22Rv1 (cell line): ENCODE data around the gene F12.

Source experiments
- H3K27ac ChIP-seq: fragments of 450-650 bp; 2 replicates; pipeline ENCODE4 v1.5.1; 2017
- CTCF ChIP-seq: fragments of 450-650 bp; IDR thresholded peaks from 2 replicates; pipeline ENCODE4 v1.5.1; 2017; ENCODE audit warnings: mild to moderate bottlenecking
- ZFX ChIP-seq: fragments of 450-650 bp; IDR thresholded peaks from 2 replicates; pipeline ENCODE4 v1.6.1; 2017; ENCODE audit warnings: antibody characterized with exemption, borderline replicate concordance

The F12 gene

DNA sequence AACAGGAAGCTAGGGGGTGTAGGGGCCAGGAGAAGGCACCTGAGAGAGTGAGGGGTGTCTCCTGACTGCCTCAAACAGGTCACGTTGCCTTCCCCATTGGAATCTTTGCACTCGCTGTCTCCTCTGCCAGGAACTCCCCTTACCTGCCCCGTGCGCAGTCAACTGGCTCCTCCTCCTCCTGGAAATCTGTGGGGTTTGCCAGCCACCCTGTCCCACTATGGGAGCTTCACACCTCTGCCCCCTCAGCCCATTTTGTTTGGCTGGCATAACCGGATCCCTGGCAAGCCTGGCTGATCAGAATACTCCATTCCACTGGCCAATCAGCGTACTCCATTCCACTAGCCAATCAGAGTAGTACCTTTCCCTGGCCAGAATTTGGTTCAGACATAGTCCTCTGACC, 35.6 kb downstream of the F12 start:
- peak overlapping the region; percentile 15; the same call in 1 of the 2 replicates for H3K27ac ChIP-seq

DNA sequence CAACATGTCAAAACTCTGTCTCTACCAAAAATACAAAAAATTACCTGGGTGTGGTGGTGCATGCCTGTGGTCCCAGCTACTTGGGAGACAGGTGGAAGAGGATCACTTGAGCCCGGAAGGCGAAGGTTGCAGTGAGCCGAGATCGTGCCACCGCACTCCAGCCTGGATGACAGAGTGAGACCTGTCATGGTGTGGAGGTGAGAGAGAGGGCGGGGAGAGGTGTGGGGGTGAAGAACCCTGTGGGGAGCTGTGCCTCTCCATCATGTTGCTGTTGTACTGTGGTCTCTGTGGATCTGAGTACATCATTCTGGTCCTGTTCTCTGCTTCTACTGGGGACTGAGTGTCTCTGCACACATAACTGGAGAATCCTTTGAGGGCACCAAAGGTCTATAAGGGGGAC, 36.5 kb downstream of the F12 start:
- no peak overlapping the region for H3K27ac ChIP-seq
- TF ChIP-seq ZFX = no peak

More for the DNA sequence above, 35.6 kb downstream of the F12 start:
- no peak for TF ChIP-seq CTCF
- no peak for TF ChIP-seq ZFX

- no peak overlapping the region for H3K27ac ChIP-seq
- TF ChIP-seq CTCF (no peak), ZFX (no peak)
Observed at GRCh38 chr5:177372034-177372896, 37.1 kb downstream of the F12 start.

GRCh38 chr5:177371120-177372033, 38.0 kb downstream of the F12 start:
- peak overlapping the region; percentile 61 for H3K27ac ChIP-seq
- TF ChIP-seq CTCF (peak; percentile 60), ZFX (no peak)

- H3K27ac ChIP-seq = peak overlapping the region; percentile 61
- TF ChIP-seq ZFX = no peak
- TF ChIP-seq CTCF = peak; percentile 83
Observed at GRCh38 chr5:177370488-177371119, 38.8 kb downstream of the F12 start.

DNA sequence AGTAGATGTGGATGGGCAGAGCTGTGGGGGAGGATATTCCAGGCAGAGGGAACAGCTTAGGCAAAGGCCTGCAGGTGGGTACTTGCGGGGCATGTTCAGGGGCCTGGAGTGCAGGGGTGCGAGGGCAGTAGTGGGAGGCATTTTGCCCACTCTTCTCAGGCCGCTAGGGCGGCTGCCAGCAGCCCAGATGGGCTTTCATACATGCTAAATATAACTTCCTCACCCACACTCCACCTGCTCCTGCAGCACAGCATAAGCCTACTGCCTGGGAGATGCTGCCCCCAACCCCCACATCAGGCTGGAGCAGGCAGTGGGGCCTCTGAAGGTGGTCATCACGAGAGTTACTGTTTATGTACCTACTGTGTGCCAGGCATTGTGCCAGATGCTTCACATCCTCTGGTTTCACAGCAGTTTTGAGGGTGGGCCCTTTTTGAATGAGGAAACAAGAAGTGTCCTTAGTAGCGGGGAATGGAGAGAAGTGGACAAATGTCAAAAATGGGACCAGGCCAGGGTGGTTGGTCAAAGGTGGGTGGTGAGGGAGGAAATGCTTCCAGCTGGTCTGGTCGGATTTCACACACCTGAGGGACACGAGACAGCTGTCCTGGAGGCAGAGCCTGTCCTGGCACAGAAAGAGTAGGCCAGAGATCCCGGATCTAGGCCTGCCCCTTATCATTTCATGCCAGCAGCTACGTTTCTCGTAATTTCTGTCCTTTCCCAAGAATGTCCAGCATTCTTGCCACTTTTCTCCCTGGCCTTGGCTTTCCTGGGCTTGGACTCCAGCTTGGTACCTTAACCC, 39.5 kb downstream of the F12 start:
- TF ChIP-seq ZFX (no peak), CTCF (no peak)
- H3K27ac ChIP-seq = peak overlapping the region; percentile 61
